ENCODE measurements around the gene KCNMB3. TPM values are rescaled to one million over a fixed set of nuclear protein-coding genes. Genes with fewer than 3 reads are reported as not detected.

Gene KCNMB3
- polyA plus RNA-seq (2011; rRNA removed) (2.8 and 3.3 TPM in 2 replicates), polyA plus RNA-seq (2017; fragmentation: RNase III; extraction: RNeasy Plus Mini Kit Qiagen cat#74134 plus additional on column Dnase treatment) (1.3 to 1.7 TPM (median 1.4 TPM) in 3 replicates), polyA minus RNA-seq (2011; rRNA and poly(A)+ RNA removed) (1.7 and 2.4 TPM in 2 replicates)
- 0.91 and 0.94 TPM in 2 replicates for polyA plus RNA-seq (2012; cell fraction: cytosol; rRNA removed)
- 1.8 and 1.9 TPM in 2 replicates for polyA plus RNA-seq (2012; cell fraction: nucleus; rRNA removed)

GRCh38 chr3:179250803-179251476 lies at the start of gene KCNMB3:
Gene KCNMB3, minus strand, starts transcription at chr3:179251114. Its CDS starts 124 bp downstream, at chr3:179250990.
- no peak within 1 kb of the TSS for H3K4me3 ChIP-seq
- CTCF ChIA-PET: no interaction called here
- POLR2A ChIA-PET: no interaction called here
- ATAC-seq (no peak), DNase-seq (ENCODE audit: low read depth in 1 of 2, low spot score in 1 of 2) (no peak), FAIRE-seq (no peak)
- no peaks in the 10 kb centered on the region for H3K9me3 ChIP-seq
- H3K4me1 ChIP-seq: 0 out of 3 replicates have a peak, but pooled peaks cover 5% of the 10 kb centered on the region
- TF ChIP-seq EHMT2 (IDR thresholded peaks at IDR 0.05; ENCODE audit: low read depth) (no peak), POLR2A (IDR thresholded peaks at IDR 0.05; ENCODE audit: low read length) (no peak), FOXS1 (CRISPR knock-in tag; IDR thresholded peaks at IDR 0.05) (no peak), JUN (IDR thresholded peaks at IDR 0.05) (no peak), CEBPB (IDR thresholded peaks at IDR 0.05) (no peak), BCL3 (IDR thresholded peaks at IDR 0.05) (no peak), CHD4 (IDR thresholded peaks at IDR 0.05; ENCODE audit: borderline replicate concordance) (no peak), RAD21 (conservative IDR thresholded peaks at IDR 0.05 in 1 of 2, IDR thresholded peaks at IDR 0.05 in 1 of 2) (no peak), NR3C1 (IDR thresholded peaks at IDR 0.05) (no peak), ZSCAN20 (CRISPR knock-in tag; IDR thresholded peaks at IDR 0.05) (no peak), BHLHE40 (IDR thresholded peaks at IDR 0.05; ENCODE audit: low read depth, low read length) (no peak), SREBF2 (IDR thresholded peaks at IDR 0.05) (no peak), USF2 (IDR thresholded peaks at IDR 0.05) (no peak), REST (IDR thresholded peaks at IDR 0.05) (no peak), HOXB13 (CRISPR knock-in tag; IDR thresholded peaks at IDR 0.05; ENCODE audit: low read depth) (no peak), E2F6 (IDR thresholded peaks at IDR 0.05; ENCODE audit: borderline replicate concordance, low read depth) (no peak), ZNF302 (CRISPR knock-in tag; IDR thresholded peaks at IDR 0.05) (no peak), FOSB (CRISPR knock-in tag; IDR thresholded peaks at IDR 0.05) (no peak), CHD2 (IDR thresholded peaks at IDR 0.05; ENCODE audit: low read length, partially characterized antibody) (no peak), HMGXB4 (CRISPR knock-in tag; IDR thresholded peaks at IDR 0.05; ENCODE audit: borderline replicate concordance) (no peak)
- 47% methylated on average over 6 of the region's 6 CpGs for WGBS (ENCODE audit: missing lambda C conversion rate)
- peak within 1 kb of the TSS; percentile 49; the same call in 2 of the 3 replicates for H3K4me2 ChIP-seq
- peak within 1 kb of the TSS in 1 of 2 experiments; percentile 23; a peak in 1 of 6 replicates for H3K27ac ChIP-seq

All from A549 (cell line).